PFSK-1 (cell line): ENCODE results near the gene PTPRN2.

Source experiments
- FOXP2 ChIP-seq: optimal IDR thresholded peaks from 2 replicates; pipeline ENCODE3; 2011; ENCODE audit warnings: borderline replicate concordance, control low read depth, inconsistent platforms; ENCODE audit not compliant: insufficient read depth; ENCODE audit errors: extremely low read length, extremely low read depth
- POLR2AphosphoS5 ChIP-seq: IDR thresholded peaks from 2 replicates; pipeline ENCODE4 v1.6.1; 2012; ENCODE audit warnings: low read depth, mild to moderate bottlenecking, control low read depth, low read length, moderate library complexity
- SIN3A ChIP-seq: IDR thresholded peaks from 2 replicates; pipeline ENCODE4 v1.6.1; 2012; ENCODE audit warnings: mild to moderate bottlenecking, low read length, moderate library complexity, borderline replicate concordance; ENCODE audit not compliant: insufficient read depth
- TAF1 ChIP-seq: IDR thresholded peaks from 2 replicates; pipeline ENCODE4 v1.6.1; 2012; ENCODE audit warnings: low read length, control low read depth, borderline replicate concordance; ENCODE audit not compliant: insufficient read depth
- TF ChIP-seq, protein P1 (sequence below), 2 experiments: IDR thresholded peaks; 2 replicates each; pipeline versions ENCODE4 v1.6.1 to v1.8.0; 2011 to 2012; ENCODE audit warnings: low read depth in 2 of 2, low read length in 2 of 2, control low read depth in 1 of 2, inconsistent platforms in 1 of 2, mild to moderate bottlenecking in 1 of 2, moderate library complexity in 1 of 2; ENCODE audit not compliant: insufficient read depth in 1 of 2

DNA sequence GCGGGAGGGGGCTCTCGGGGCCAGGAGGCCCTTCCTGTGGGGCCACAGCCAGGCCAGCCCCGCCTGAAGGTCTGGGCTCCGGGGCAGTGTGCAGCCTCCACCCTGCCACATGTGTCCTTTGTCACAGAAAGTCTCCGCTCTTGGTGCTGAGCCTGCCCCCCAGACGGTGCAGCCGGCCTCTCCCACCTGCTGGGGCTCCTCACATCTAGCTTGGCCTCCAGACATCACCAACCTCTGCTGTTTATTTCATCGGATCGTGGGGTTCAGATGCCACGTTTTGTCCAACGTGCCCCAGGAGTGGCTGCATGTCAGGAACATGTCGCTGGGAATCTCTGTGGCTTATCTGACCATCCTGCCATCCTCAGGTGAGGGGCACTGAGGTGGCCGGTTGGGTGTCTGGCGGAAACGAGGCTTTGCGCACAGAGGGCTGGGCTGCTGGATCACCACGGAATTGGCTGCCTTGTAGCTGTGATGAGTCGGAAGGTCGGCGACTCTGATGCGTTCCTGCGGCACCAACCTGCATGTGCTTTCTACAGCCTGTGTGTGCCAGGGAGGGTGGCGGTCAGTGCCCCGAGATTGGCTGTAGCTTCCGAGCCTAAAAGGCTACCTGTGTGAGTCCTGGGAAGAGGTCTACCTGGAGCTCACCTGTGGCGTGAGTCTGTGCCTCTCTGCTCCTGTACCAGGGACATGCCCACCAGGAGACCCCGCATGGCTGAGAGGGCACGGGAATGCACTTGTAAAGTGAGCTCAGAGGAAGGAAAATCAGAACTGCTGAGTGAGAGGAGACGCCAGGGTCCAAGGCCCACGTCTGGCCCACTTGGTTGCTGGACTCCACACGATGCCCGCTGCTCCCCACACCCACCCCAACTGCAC lies 934.4 kb downstream of the PTPRN2 start:
- TF ChIP-seq POLR2AphosphoS5 (no peak), TAF1 (no peak), SIN3A (no peak), FOXP2 (no peak)
- TF ChIP-seq, protein P1, sequence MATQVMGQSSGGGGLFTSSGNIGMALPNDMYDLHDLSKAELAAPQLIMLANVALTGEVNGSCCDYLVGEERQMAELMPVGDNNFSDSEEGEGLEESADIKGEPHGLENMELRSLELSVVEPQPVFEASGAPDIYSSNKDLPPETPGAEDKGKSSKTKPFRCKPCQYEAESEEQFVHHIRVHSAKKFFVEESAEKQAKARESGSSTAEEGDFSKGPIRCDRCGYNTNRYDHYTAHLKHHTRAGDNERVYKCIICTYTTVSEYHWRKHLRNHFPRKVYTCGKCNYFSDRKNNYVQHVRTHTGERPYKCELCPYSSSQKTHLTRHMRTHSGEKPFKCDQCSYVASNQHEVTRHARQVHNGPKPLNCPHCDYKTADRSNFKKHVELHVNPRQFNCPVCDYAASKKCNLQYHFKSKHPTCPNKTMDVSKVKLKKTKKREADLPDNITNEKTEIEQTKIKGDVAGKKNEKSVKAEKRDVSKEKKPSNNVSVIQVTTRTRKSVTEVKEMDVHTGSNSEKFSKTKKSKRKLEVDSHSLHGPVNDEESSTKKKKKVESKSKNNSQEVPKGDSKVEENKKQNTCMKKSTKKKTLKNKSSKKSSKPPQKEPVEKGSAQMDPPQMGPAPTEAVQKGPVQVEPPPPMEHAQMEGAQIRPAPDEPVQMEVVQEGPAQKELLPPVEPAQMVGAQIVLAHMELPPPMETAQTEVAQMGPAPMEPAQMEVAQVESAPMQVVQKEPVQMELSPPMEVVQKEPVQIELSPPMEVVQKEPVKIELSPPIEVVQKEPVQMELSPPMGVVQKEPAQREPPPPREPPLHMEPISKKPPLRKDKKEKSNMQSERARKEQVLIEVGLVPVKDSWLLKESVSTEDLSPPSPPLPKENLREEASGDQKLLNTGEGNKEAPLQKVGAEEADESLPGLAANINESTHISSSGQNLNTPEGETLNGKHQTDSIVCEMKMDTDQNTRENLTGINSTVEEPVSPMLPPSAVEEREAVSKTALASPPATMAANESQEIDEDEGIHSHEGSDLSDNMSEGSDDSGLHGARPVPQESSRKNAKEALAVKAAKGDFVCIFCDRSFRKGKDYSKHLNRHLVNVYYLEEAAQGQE (IDR thresholded peaks at IDR 0.05; ENCODE audit: insufficient read depth in 1 of 2, low read depth in 2 of 2, low read length in 2 of 2): no peak
